NCI-H1417 (cell line): ENCODE measurements around the gene PLP1.

Experiments
- DNase-seq, 3 experiments: peaks; one replicate each; lab custom pipeline; 2025; lab: John Stamatoyannopoulos, UW

PLP1 gene

DNA sequence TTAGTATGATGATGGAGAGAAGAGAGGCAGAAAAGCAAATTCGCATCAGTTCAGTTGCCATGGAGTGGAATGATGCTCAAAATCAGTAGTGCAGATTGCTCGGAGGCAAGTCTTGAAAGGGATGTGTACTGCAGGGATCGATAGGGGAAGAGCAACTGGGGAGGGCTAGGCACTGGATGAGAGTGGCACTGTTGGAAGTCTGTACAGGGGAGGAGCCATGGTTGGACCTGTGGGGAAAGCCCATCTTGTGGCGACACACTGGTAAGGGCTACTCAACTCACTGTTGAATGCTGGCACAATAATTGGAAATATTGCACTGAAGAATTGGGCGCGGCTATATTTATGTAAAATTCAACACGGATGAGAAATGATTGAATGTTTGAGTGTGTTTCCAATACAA lies 54.2 kb downstream of the PLP1 start:
- DNase-seq, result no peak

DNA sequence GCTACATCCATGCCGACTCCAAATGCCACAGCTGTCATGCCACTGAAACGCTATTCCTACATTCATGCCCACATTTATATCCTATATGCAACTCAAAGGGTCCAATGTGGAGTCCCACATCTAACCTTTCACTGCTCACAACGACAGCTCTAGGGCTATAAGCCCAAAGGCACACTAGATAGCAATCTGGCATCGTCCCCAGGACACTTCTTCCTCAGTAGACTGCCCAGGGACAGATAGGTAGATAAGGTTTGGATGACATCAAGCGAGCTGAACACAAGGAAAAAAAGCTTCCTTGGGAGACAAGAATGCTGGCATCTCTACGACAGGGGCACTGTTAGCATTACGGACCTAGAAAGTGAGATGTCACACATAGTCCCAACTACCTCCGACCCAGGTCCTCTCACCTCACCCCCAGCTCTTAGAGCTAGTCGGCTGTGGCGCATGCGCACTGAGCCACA lies 54.7 kb downstream of the PLP1 start:
- DNase-seq, result no peak

DNA sequence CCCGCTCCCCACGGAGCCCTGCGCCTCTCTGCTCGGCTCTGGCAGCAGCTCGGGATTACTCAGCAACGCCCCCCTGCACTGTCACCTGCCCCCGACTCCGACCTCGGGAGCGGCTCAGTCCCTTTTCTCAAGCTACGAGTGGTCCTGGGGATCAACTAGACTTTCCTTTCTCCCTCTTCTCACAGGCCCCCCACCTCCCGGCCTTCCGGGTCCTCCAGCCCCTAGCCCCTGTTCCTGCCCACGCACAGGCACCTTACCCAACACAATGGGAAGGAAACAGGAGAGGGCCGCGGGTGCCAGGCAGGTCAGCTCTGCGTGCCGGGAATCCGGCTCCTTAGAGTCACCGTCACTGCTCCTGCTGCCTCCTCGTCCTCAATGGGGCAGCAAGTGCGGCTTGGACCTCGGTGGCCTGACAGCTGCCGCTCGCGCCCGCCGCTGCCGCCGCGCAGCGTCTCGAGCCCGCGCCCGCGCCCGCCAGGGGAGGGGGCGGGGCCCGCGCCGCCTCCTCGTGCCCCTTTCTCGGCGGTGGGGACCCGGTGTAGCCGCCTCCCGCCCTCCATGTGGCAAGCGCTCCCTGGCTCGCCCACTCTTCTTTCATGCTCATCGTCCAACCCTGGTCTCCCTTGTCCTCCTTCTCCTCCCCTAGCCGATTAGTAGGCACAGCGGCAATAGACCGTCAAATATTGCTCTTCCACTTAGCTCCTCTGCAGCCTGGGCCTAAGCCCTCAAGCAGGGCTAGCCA lies 55.3 kb downstream of the PLP1 start, which contains the start of gene RAB9B:
Gene RAB9B (minus strand): TSS at position 455 of the 742 bp plus-strand sequence. CDS start 6,473 bp downstream, outside the sequence.
- DNase-seq, result peak; percentile 71 to 81 (median 71)

DNA sequence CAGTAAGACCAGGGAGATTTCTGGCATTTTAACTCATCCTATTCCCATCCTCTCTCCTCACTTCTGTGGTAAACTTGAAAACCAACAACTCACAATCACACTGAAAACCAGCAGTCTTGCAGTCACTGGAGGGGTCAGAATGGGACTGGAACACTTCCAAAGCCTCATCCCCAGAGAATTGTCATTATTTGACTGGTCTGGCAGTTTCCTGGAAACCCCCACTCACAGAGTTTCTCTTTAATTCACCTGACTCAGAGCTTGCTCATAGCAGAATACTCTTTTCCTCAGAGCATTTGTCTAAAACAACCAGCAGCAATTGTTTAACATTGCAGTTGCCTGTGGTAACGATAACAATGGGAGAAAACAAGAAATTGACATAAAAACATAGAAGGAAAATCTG lies 62.8 kb downstream of the PLP1 start:
- no peak for DNase-seq
